HEK293 (cell line): ENCODE measurements around the gene BRPF1.

Experiments used
- AEBP2 ChIP-seq: fragments of 450-650 bp; formaldehyde crosslinking; IDR thresholded peaks from 2 replicates; pipeline ENCODE4 v1.5.1; 2016; ENCODE audit warnings: missing biosample characterization, missing genetic modification characterization, borderline replicate concordance
- CTCF ChIP-seq: fragments of 450-650 bp; formaldehyde crosslinking; IDR thresholded peaks from 2 replicates; pipeline ENCODE4 v1.5.1; 2016; ENCODE audit warnings: missing biosample characterization, missing genetic modification characterization
- HOXA7 ChIP-seq: sonication (generic); formaldehyde crosslinking; IDR thresholded peaks from 2 replicates; pipeline ENCODE4 v1.8.1; 2022; ENCODE audit warnings: missing genetic modification reagents, borderline replicate concordance
- ZBTB7A ChIP-seq: fragments of 450-650 bp; formaldehyde crosslinking; IDR thresholded peaks from 2 replicates; pipeline ENCODE4 v1.5.1; 2016; ENCODE audit warnings: low read depth, missing biosample characterization, missing genetic modification characterization
- ZNF10 ChIP-seq: fragments of 450-650 bp; formaldehyde crosslinking; IDR thresholded peaks from 2 replicates; pipeline ENCODE4 v1.5.1; 2017; ENCODE audit warnings: missing biosample characterization, missing genetic modification characterization
- ZNF138 ChIP-seq: fragments of 450-650 bp; formaldehyde crosslinking; IDR thresholded peaks from 2 replicates; pipeline ENCODE4 v1.5.1; 2016; ENCODE audit warnings: missing biosample characterization, missing genetic modification characterization, borderline replicate concordance
- ZNF24 ChIP-seq: fragments of 450-650 bp; formaldehyde crosslinking; IDR thresholded peaks from 2 replicates; pipeline ENCODE4 v1.5.1; 2016; ENCODE audit warnings: missing biosample characterization, missing genetic modification characterization
- ZNF292 ChIP-seq: fragments of 450-650 bp; formaldehyde crosslinking; IDR thresholded peaks from 2 replicates; pipeline ENCODE4 v1.5.1; 2016; ENCODE audit warnings: low read depth, missing biosample characterization, missing genetic modification characterization, borderline replicate concordance
- ZNF398 ChIP-seq: fragments of 450-650 bp; formaldehyde crosslinking; IDR thresholded peaks from 2 replicates; pipeline ENCODE4 v1.5.1; 2017; ENCODE audit warnings: missing biosample characterization, missing genetic modification characterization
- ZNF501 ChIP-seq: fragments of 450-650 bp; formaldehyde crosslinking; IDR thresholded peaks from 2 replicates; pipeline ENCODE4 v1.5.1; 2016; ENCODE audit warnings: missing biosample characterization, missing genetic modification characterization

- TF ChIP-seq ZNF501 (tag by site-specific recombination) = no peak
- TF ChIP-seq CTCF (tag by site-specific recombination) = no peak
- no peak for TF ChIP-seq AEBP2 (tag by site-specific recombination)
- no peak for TF ChIP-seq ZNF24 (tag by site-specific recombination)
- no peak for TF ChIP-seq ZBTB7A (tag by site-specific recombination)
- TF ChIP-seq ZNF138 (tag by site-specific recombination) = no peak
- TF ChIP-seq ZNF10 (tag by site-specific recombination) = no peak
- no peak for TF ChIP-seq ZNF292 (tag by site-specific recombination)
- TF ChIP-seq ZNF398 (tag by site-specific recombination) = no peak
- no peak for TF ChIP-seq HOXA7 (CRISPR knock-in tag)
Measured at GRCh38 chr3:9776896-9777693, 45.6 kb downstream of the BRPF1 start.
